GM20000 (cell line): ENCODE measurements around the gene NPHP3.

Source experiments
- DNase-seq: peaks from one replicate; pipeline ENCODE4 v3.0.0; 2012; ENCODE audit warnings: low spot score
- TF ChIP-seq, protein P1 (sequence below): IDR thresholded peaks from 2 replicates; pipeline ENCODE4 v1.5.1; 2012; ENCODE audit warnings: mild to moderate bottlenecking, control low read depth; ENCODE audit errors: extremely low read depth, missing control alignments

Gene NPHP3

GRCh38 chr3:132655471-132655870 is 66.7 kb downstream of the NPHP3 start:
- TF ChIP-seq, protein P1, sequence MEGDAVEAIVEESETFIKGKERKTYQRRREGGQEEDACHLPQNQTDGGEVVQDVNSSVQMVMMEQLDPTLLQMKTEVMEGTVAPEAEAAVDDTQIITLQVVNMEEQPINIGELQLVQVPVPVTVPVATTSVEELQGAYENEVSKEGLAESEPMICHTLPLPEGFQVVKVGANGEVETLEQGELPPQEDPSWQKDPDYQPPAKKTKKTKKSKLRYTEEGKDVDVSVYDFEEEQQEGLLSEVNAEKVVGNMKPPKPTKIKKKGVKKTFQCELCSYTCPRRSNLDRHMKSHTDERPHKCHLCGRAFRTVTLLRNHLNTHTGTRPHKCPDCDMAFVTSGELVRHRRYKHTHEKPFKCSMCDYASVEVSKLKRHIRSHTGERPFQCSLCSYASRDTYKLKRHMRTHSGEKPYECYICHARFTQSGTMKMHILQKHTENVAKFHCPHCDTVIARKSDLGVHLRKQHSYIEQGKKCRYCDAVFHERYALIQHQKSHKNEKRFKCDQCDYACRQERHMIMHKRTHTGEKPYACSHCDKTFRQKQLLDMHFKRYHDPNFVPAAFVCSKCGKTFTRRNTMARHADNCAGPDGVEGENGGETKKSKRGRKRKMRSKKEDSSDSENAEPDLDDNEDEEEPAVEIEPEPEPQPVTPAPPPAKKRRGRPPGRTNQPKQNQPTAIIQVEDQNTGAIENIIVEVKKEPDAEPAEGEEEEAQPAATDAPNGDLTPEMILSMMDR: no peak
- DNase-seq: no peak

DNA sequence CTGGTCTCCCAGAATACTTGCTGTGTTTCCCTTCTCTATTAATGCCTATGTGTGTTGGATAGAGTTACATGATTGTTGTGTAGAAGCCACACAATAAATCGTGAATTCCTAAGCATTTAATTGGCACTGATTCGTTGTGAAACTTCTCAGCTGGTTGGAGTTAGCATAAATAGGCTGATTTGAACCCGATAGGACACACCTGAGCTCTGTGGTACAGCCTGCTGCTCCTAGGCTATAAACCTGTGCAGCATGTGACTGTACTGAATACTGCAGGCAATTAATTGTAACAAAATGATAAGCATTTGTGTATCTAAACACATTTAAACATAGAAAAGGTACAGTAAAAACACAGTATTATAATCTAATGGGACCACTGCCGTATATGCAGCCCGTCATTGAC is 67.5 kb downstream of the NPHP3 start:
- no peak for DNase-seq
- TF ChIP-seq, protein P1: no peak

DNA sequence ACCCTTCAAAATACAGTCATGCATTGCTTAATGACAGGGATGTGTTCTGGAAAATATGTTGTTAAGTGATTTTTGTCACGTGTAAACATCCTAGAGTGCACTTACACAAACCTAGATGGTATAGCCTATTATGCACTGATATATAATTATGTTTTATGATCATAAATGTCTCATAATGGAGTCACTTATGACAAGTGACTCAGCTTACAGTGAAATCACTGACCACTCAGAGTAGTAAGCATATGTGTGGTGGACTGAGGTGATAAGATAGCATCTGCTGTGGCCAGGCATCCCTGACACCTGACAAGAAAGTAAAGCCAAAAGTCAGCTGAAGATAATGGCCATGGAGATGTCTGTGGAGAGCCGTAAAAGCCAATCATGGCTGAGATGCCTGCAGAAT is 68.0 kb downstream of the NPHP3 start:
- DNase-seq: no peak
- TF ChIP-seq, protein P1: no peak

- TF ChIP-seq, protein P1: no peak
- DNase-seq: no peak
Observed at GRCh38 chr3:132652640-132653270, 69.5 kb downstream of the NPHP3 start.

GRCh38 chr3:132650153-132650552 is 72.1 kb downstream of the NPHP3 start:
- no peak for DNase-seq
- TF ChIP-seq, protein P1: no peak

DNA sequence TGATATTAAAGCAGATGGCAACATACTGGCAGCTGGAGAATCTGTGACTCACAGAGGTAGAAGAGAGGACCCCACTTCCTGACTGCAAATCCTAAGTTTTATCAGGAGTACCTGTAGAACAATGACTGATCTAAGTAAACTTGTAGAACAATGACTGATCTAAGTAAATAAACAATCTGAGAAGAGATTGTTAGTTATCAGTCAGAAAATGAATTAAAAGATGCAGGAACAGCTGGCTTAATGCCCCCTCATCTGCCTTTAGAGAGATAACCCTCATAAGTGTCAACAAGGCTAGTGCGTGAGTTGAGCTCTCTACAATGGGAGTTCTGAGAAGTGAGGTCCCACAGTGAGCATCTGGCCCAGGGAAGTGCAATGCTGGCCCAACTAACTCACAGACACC is 77.2 kb downstream of the NPHP3 start:
- TF ChIP-seq, protein P1: no peak
- no peak for DNase-seq

- no peak for DNase-seq
Observed at GRCh38 chr3:132643366-132643765, 78.8 kb downstream of the NPHP3 start.

More at GRCh38 chr3:132643366-132643765, 78.8 kb downstream of the NPHP3 start:
- TF ChIP-seq, protein P1: no peak
